NCI-H2171 (cell line): ENCODE data around the gene SULF2.

Experiments used
- DNase-seq: peaks from one replicate; lab custom pipeline; 2025; lab: John Stamatoyannopoulos, UW

Gene SULF2

DNA sequence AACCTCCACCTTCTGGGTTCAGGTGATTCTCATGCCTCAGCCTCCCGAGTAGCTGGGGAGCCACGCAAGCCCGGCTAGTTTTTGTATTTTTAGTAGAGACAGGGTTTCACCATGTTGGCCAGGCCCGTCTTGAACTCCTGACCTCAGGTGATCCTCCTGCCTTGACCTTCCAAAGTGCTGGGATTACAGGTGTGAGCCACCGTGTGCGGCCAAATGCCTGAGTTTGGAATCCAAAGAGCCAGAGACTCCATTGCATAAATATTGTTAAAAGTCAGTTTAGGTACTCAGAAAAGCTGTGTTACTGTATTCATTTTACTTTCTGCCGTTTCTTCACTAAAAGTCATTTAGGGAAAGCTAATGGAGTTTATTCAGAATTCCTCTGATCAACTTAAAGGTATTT is 137.3 kb downstream of the SULF2 start:
- no peak for DNase-seq

GRCh38 chr20:47645632-47646031 is 139.6 kb downstream of the SULF2 start:
- DNase-seq = no peak

GRCh38 chr20:47642624-47643023 is 142.7 kb downstream of the SULF2 start:
- no peak for DNase-seq

GRCh38 chr20:47642118-47642517 is 143.2 kb downstream of the SULF2 start:
- DNase-seq = no peak

GRCh38 chr20:47638851-47639250 is 146.4 kb downstream of the SULF2 start:
- no peak for DNase-seq

DNA sequence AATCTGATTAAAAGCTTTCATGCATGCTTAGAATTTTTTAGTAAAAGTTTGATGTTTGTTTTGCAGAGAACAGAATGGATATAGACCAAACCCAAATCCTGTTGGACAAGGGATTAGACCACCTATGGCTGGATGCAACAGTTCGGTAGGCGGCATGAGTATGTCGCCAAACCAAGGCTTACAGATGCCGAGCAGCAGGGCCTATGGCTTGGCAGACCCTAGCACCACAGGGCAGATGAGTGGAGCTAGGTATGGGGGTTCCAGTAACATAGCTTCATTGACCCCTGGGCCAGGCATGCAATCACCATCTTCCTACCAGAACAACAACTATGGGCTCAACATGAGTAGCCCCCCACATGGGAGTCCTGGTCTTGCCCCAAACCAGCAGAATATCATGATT is 150.0 kb downstream of the SULF2 start:
- DNase-seq = no peak

- no peak for DNase-seq
Measured at GRCh38 chr20:47631078-47631477, 154.2 kb downstream of the SULF2 start.

DNA sequence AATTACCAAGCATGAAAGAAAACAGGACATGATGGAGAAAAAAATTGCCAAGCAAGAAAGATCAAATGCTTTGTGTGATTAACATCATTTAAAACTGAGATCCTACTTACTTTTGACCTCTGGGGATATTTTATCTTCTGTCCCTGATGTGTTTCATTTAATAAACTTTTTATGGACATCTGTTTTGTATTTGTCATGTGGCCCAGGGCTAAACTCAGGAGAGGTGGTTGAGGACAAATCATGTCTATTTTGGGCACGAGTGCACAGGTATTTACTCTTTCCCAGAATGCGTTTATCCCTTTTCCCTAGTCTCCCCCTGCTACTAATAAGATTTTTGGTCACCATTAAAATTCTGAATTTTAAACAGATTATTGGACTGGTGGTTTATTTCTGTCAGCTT is 155.4 kb downstream of the SULF2 start:
- DNase-seq = no peak

DNA sequence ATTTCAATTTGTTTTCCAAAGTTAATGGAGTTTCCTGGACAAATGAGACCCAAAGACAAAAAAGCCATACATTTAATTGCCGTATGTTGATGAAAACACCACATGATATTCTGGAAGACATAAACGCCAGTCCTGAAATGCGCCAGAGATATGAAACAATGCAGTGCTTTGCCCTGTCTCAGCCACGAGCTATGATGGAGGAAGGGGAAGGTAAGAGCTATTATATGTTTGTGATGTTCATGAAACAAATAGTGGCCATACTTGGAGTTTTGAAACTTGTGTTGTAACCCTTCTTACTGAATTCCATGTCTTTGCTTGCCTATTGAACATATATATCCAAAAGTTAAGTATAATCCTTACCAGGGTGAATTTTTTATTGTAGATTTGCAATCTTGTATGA is 157.7 kb downstream of the SULF2 start:
- DNase-seq = no peak

DNA sequence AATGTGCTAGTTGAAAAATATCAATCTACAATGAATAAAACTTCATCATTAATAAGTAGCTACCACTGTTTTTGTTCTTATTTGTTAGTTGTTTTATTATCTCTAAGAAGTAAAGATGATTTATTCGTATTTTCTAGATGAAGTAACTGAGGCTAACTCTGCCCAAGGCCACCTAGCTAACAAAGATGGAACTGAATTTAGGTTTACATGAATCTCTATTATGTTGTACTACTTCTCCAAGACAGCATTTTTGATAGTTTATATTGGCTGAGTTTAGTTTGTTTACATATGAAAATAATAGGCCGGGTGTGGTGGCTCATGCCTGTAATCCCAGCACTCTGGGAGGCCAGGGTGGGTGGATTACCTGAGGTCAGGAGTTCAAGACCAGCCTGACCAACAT is 162.1 kb downstream of the SULF2 start:
- no peak for DNase-seq

DNA sequence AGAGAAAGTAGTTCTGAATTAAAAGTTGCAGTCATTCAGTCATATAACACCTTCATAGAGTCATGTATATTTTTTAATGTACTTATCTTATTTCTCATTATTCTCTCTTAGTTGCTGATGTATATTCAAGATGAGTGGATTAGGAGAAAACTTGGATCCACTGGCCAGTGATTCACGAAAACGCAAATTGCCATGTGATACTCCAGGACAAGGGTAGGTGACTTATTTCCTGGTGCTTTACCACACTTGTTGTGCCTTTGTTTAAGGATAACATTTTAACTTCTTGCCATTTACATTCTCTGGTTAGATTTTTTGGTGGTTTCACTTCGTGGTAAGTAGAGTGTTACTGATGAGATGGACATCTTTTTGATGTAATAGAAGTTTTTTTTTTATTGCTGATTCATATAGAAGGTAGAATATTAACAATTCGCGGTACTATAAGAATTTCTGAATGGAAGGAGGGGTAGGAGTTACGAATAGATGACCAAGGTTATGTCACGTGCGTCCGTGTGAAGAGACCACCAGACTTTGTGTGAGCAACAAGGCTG is 163.1 kb downstream of the SULF2 start:
- no peak for DNase-seq

DNA sequence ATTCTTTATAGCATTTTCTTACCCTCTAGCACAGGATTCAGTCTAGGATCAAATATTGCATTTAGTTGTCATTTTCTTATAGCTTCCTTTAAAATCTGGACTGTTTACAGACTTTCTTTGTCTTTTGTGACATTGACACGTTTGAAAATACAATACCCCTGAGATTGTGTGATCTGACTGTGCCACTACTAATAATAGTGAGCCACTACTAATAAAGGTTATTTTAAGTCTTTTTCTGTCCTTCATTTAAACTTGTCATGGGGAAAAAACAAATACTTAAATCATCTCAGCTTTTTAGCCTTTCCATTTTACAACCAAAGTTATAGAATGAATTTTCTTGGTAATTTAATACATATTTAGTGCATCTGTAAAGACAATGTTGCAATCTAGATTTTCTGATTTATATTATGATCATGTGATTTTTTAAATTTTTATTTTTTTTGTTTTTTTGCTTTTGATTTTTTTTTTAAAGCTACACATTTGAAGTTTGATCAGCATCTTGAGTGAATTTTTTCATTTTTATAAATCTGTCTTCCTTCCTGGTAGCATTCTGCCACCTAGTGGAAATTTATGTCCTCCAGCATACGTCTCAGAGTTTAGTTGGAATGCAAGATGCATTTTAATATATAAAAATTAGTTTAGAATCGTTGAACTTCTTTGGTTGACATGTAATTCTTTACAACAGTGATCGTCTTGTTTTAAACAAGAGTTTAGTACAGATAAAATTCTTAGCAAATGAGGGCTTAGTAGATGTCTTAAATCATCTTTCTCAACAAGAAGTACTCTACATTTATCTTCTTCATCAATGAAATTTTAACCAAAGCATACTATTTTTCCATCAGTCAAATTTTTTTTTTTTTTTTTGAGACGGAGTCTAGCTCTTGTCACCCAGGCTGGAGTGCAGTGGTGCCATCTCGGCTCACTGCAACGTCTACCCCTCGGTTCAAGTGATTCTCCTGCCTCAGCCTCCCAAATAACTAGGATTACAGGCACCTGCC is 164.2 kb downstream of the SULF2 start:
- peak; percentile 65 for DNase-seq

GRCh38 chr20:47618479-47618878 is 166.8 kb downstream of the SULF2 start:
- no peak for DNase-seq

DNA sequence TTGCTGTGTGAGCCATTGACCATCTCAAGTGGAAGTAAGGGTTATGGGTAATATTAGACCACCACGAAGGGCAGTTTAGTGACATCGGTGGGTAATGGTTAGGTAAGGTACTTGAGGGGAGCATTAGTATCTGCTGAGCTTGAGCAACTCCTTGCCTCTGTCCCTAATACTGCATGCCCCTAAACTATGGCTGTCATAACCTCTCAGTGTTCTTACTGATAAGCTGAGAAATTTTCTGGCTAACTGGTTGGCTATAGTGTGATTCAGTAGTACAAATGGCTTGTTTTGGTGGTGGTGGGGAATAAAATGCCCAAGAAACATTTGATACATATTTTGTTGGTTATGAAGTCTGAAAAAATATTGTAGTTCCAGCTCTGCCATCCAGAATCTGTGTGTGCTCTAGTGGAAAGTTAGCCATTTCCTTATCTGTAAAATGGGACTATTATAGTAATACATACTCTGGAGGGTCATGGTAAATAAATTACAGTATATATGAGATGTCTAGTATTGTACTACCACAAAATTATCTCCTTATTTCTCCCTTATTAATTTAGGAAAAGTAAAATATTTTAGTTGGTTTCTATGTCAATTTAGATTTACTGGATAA is 170.5 kb downstream of the SULF2 start:
- no peak for DNase-seq

- no peak for DNase-seq
Measured at GRCh38 chr20:47612670-47613069, 172.6 kb downstream of the SULF2 start.

DNA sequence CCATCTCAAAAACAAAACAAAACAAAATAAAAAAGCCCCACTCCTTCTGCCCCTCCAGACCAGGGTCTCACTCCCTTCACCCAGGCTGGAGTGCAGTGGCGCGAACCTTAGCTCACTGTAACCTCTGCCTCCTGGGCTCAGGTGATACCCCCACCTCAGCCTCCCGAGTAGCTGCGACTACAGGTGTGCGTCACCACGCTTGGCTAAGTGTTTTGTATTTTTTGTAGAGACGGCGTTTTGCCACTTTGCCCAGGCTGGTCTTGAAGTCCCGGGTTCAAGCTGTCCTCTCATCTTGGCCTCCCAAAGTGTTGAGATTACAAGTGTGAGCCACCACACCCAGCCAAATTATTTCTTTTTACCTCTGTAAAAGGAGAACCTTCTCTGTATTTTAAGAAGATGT is 173.5 kb downstream of the SULF2 start:
- DNase-seq = no peak

DNA sequence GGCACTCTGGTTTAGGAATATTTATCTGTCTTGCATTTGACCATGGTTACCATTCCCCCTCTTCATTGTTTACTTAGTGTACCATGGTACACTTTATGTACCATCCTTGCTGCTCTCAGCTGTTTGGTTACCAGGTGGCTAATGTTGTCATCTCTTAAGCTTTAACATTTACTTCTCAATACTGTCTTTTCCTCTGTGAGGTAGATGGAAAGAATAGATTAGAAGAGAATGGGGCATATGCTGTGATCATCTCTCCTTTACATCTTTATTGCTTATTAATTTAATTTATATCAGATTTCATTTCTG is 174.4 kb downstream of the SULF2 start:
- DNase-seq = no peak

- DNase-seq = no peak
Measured at GRCh38 chr20:47610247-47610944, 174.9 kb downstream of the SULF2 start.

- no peak for DNase-seq
Measured at GRCh38 chr20:47609001-47609400, 176.3 kb downstream of the SULF2 start.
